Fibroblast of lung (primary cell): ENCODE measurements around the gene CRB1. TPM values are rescaled to one million over a fixed set of nuclear protein-coding genes. Genes with fewer than 3 reads are reported as not detected.
A peak's percentile ranks its signal among the peaks of the same experiment; 100 is the strongest.

ENCODE experiments used
- DNase-seq, 2 donors: peaks; one replicate each; pipeline versions ENCODE4 v3.0.0 to v3.0.0-alpha.2; 2010; ENCODE audit warnings: low read depth in 2 of 2
- H2AFZ ChIP-seq: 2 replicates; pipeline ENCODE4 v1.5.1; 2012; ENCODE audit warnings: low read length, control low read depth, inconsistent platforms
- H3K27ac ChIP-seq: 2 replicates; pipeline ENCODE4 v1.5.1; 2011; ENCODE audit warnings: low read length, control low read depth; ENCODE audit not compliant: insufficient read depth
- H3K27me3 ChIP-seq: 2 replicates; pipeline ENCODE4 v1.5.1; 2011; ENCODE audit warnings: mild to moderate bottlenecking, low read length; ENCODE audit not compliant: control insufficient read depth, insufficient read depth
- H3K36me3 ChIP-seq: 2 replicates; pipeline ENCODE4 v1.5.1; 2011; ENCODE audit warnings: low read length; ENCODE audit not compliant: control insufficient read depth, insufficient read depth
- H3K4me1 ChIP-seq: 2 replicates; pipeline ENCODE4 v1.5.1; 2011; ENCODE audit warnings: low read length; ENCODE audit not compliant: control insufficient read depth, insufficient read depth; ENCODE audit errors: extremely low read depth
- H3K4me2 ChIP-seq: 2 replicates; pipeline ENCODE4 v1.5.1; 2011; ENCODE audit warnings: low read length, control low read depth; ENCODE audit not compliant: insufficient read depth; ENCODE audit errors: extremely low read depth
- H3K4me3 ChIP-seq, 4 experiments: fragments of 200-600 bp in 1 of 4; sonication (generic) in 1 of 4; replicated peaks in 1 of 4; 2 replicates each; pipeline ENCODE4 v1.5.1; 2011 to 2016; ENCODE audit warnings: low read length in 4 of 4, low read depth in 3 of 4, mild to moderate bottlenecking in 3 of 4, control low read depth in 2 of 4, inconsistent platforms in 1 of 4, mixed read lengths in 1 of 4; ENCODE audit not compliant: insufficient read depth in 1 of 4; ENCODE audit errors: control extremely low read depth in 1 of 4
- H3K79me2 ChIP-seq: 2 replicates; pipeline ENCODE4 v1.5.1; 2012; ENCODE audit warnings: mild to moderate bottlenecking, low read length, inconsistent platforms; ENCODE audit not compliant: control insufficient read depth, insufficient read depth
- H3K9ac ChIP-seq: 2 replicates; pipeline ENCODE4 v1.5.1; 2011; ENCODE audit warnings: mild to moderate bottlenecking, low read length, control low read depth; ENCODE audit not compliant: insufficient read depth
- H3K9me3 ChIP-seq: 2 replicates; pipeline ENCODE4 v1.5.1; 2012; ENCODE audit warnings: low read depth, low read length; ENCODE audit not compliant: control insufficient read depth, insufficient read depth
- H4K20me1 ChIP-seq: 2 replicates; pipeline ENCODE4 v1.5.1; 2011; ENCODE audit warnings: low read length; ENCODE audit not compliant: control insufficient read depth, insufficient read depth; ENCODE audit errors: extremely low read depth
- CTCF ChIP-seq, 2 donors: IDR thresholded peaks in 1 of 2; conservative IDR thresholded peaks in 1 of 2; 1 replicate in 1 of 2; 2 replicates in 1 of 2; pipeline ENCODE4 v1.5.1; 2011 to 2012; ENCODE audit warnings: low read length in 2 of 2, control low read depth in 1 of 2, inconsistent platforms in 1 of 2, low read depth in 1 of 2, mild to moderate bottlenecking in 1 of 2
- EZH2 ChIP-seq: IDR thresholded peaks from 2 replicates; pipeline ENCODE4 v1.5.1; 2012; ENCODE audit warnings: low read length, control low read depth, mild to moderate bottlenecking; ENCODE audit errors: missing control alignments
- polyA plus RNA-seq, 2 donors: library from polyadenylated mRNA; depleted of rRNA in 1 of 2; stranded (reverse) in 1 of 2; unstranded in 1 of 2; fragments of >200 nt; gene quantifications; 2 replicates each; pipeline ENCODE4 v1.2.1, GENCODE V29; 2011 to 2012; ENCODE audit warnings: missing spikeins in 1 of 2
- total RNA-seq: library from RNA; depleted of rRNA; stranded (reverse); fragments of >200 nt; gene quantifications from 2 replicates; pipeline ENCODE4 v1.2.1, GENCODE V29; 2014

Gene CRB1
- total and polyA plus RNA-seq, 2 donors (not counting 1 experiment from before 2014, with no cell fraction given), result 0.05 to 0.66 TPM

- H2AFZ ChIP-seq, result no peak overlapping the region
- no peaks in the 10 kb centered on the region for H4K20me1 ChIP-seq
- no peaks in the 10 kb centered on the region for H3K9me3 ChIP-seq
- H3K4me3 ChIP-seq, result no peak overlapping the region
- no peaks in the 10 kb centered on the region for H3K79me2 ChIP-seq
- TF ChIP-seq CTCF (conservative IDR thresholded peaks at IDR 0.05 in 1 of 2, IDR thresholded peaks at IDR 0.05 in 1 of 2; ENCODE audit: low read depth in 1 of 2, low read length in 2 of 2) (no peak), EZH2 (no peak)
- no peaks in the 10 kb centered on the region for H3K27me3 ChIP-seq
- no peak overlapping the region for H3K27ac ChIP-seq
- peak in 1 of 2 donors; percentile 27 for DNase-seq
- no peaks in the 10 kb centered on the region for H3K36me3 ChIP-seq
- H3K4me1 ChIP-seq, result no peaks in the 10 kb centered on the region
- no peak overlapping the region for H3K9ac ChIP-seq
- H3K4me2 ChIP-seq, result no peak overlapping the region
Observed at GRCh38 chr1:197304638-197305200, 36.7 kb downstream of the CRB1 start.

- DNase-seq, result peak in 1 of 2 donors; percentile 9
- Histone ChIP-seq H3K79me2 (no peaks in the 10 kb centered on the region), H3K9ac (no peak overlapping the region), H3K36me3 (no peaks in the 10 kb centered on the region), H3K9me3 (no peaks in the 10 kb centered on the region), H3K4me2 (no peak overlapping the region), H3K4me3 (no peak overlapping the region), H3K27ac (no peak overlapping the region), H4K20me1 (no peaks in the 10 kb centered on the region), H2AFZ (no peak overlapping the region), H3K27me3 (no peaks in the 10 kb centered on the region), H3K4me1 (no peaks in the 10 kb centered on the region)
- TF ChIP-seq CTCF (conservative IDR thresholded peaks at IDR 0.05 in 1 of 2, IDR thresholded peaks at IDR 0.05 in 1 of 2; ENCODE audit: low read depth in 1 of 2, low read length in 2 of 2) (no peak), EZH2 (no peak)
Observed at GRCh38 chr1:197305925-197306324, 37.9 kb downstream of the CRB1 start.

- H3K27ac ChIP-seq, result no peak overlapping the region
- no peak overlapping the region for H2AFZ ChIP-seq
- H3K9ac ChIP-seq, result no peak overlapping the region
- no peaks in the 10 kb centered on the region for H3K79me2 ChIP-seq
- H3K4me2 ChIP-seq, result no peak overlapping the region
- no peaks in the 10 kb centered on the region for H4K20me1 ChIP-seq
- H3K4me1 ChIP-seq, result no peaks in the 10 kb centered on the region
- DNase-seq, result no peak
- no peak overlapping the region for H3K4me3 ChIP-seq
- H3K27me3 ChIP-seq, result no peaks in the 10 kb centered on the region
- H3K9me3 ChIP-seq, result no peaks in the 10 kb centered on the region
- no peak for TF ChIP-seq EZH2
- no peak for TF ChIP-seq CTCF (conservative IDR thresholded peaks at IDR 0.05 in 1 of 2, IDR thresholded peaks at IDR 0.05 in 1 of 2; ENCODE audit: low read depth in 1 of 2, low read length in 2 of 2)
- no peaks in the 10 kb centered on the region for H3K36me3 ChIP-seq
Observed at GRCh38 chr1:197306381-197307062, 38.5 kb downstream of the CRB1 start.
